ENCODE measurements around the gene C11orf52.

Gene C11orf52

DNA sequence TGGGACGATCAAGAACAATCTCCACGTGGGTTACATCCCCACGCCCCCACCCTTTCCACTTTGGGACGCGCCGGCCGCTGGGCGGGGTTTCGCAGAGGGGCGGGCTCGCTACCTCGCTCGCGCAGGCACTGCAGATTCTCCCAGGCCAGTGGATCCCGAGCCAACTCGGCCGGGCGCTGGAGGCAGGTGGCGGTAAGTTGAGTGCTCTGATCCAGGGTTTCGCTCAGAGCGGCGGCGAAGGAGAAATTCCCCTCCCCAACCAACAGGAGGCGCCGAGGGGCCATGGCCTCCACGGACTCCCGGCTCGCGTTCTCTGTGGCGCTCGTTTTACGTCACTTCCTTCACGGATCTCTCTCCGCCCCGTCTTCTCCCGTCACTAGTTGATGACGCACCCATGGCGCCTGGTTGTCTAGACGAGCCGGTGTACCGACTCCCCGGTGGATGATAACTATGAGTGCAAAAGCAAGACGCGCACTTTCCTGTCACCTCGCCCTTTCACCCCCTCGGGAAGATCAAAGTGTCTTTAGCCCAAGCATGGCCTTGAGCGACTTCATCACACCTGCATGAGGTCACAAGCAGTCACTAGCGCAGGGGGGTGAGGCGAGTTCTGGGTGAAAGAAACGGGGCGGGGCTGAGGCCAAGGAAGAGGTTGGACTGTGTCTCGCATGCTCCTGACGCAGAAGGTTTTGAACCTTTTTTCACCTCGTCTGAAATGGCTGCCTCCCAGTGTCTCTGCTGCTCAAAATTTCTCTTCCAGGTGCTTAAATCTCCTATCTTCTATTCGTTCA lies 39.7 kb upstream of the C11orf52 start, which contains the start of the genes CFAP68 and FDXACB1 (continued):
- TF ChIP-seq ZNF37A (tag by site-specific recombination; IDR thresholded peaks at IDR 0.05) (no peak), ZNF610 (tag by site-specific recombination; IDR thresholded peaks at IDR 0.05; ENCODE audit: borderline replicate concordance) (peak; percentile 16; the same call in 1 of the 2 replicates), OVOL3 (tag by site-specific recombination; IDR thresholded peaks at IDR 0.05) (no peak), ZNF416 (tag by site-specific recombination; IDR thresholded peaks at IDR 0.05) (no peak), ZNF521 (tag by site-specific recombination; IDR thresholded peaks at IDR 0.05) (no peak), ZNF843 (tag by site-specific recombination; IDR thresholded peaks at IDR 0.05) (0 out of 2 replicates have a peak, but pooled peaks have one; percentile 53), KLF16 (tag by site-specific recombination; IDR thresholded peaks at IDR 0.05) (no peak), MYNN (tag by site-specific recombination; IDR thresholded peaks at IDR 0.05; ENCODE audit: borderline replicate concordance) (no peak), YY1 (tag by site-specific recombination; IDR thresholded peaks at IDR 0.05) (peak; percentile 76; the same call in 1 of the 2 replicates), ZFHX2 (tag by site-specific recombination; conservative IDR thresholded peaks at IDR 0.05) (peak; percentile 73), ZNF777 (tag by site-specific recombination; IDR thresholded peaks at IDR 0.05; ENCODE audit: borderline replicate concordance) (no peak), KLF9 (tag by site-specific recombination; IDR thresholded peaks at IDR 0.05; ENCODE audit: low read depth) (peak; percentile 45), ZNF324 (tag by site-specific recombination; IDR thresholded peaks at IDR 0.05) (peak; percentile 69; the same call in 1 of the 2 replicates), ZIC2 (tag by site-specific recombination; IDR thresholded peaks at IDR 0.05) (0 out of 2 replicates have a peak, but pooled peaks have one; percentile 23), ZNF677 (tag by site-specific recombination; IDR thresholded peaks at IDR 0.05) (no peak), ZNF138 (tag by site-specific recombination; IDR thresholded peaks at IDR 0.05; ENCODE audit: borderline replicate concordance) (no peak), ZNF211 (tag by site-specific recombination; IDR thresholded peaks at IDR 0.05; ENCODE audit: low read depth) (no peak), KLF8 (tag by site-specific recombination; IDR thresholded peaks at IDR 0.05) (peak; percentile 85), ZNF132 (tag by site-specific recombination; IDR thresholded peaks at IDR 0.05; ENCODE audit: borderline replicate concordance) (no peak), SETDB1 (IDR thresholded peaks at IDR 0.05; ENCODE audit: insufficient read length, low read length) (peak; percentile 51), SALL2 (tag by site-specific recombination; IDR thresholded peaks at IDR 0.05; ENCODE audit: borderline replicate concordance) (no peak), ZNF112 (tag by site-specific recombination; IDR thresholded peaks at IDR 0.05) (no peak), ZBTB1 (tag by site-specific recombination; IDR thresholded peaks at IDR 0.05) (no peak), ZNF266 (tag by site-specific recombination; IDR thresholded peaks at IDR 0.05; ENCODE audit: low read depth) (no peak), ZNF76 (tag by site-specific recombination; IDR thresholded peaks at IDR 0.05; ENCODE audit: borderline replicate concordance, low read depth) (peak; percentile 34; the same call in 1 of the 2 replicates), ZNF221 (tag by site-specific recombination; IDR thresholded peaks at IDR 0.05; ENCODE audit: borderline replicate concordance) (no peak), ZNF366 (tag by site-specific recombination; conservative IDR thresholded peaks at IDR 0.05) (peak; percentile 76), ZBTB21 (tag by site-specific recombination; IDR thresholded peaks at IDR 0.05) (peak; percentile 99)
- TF ChIP-seq, protein P1, sequence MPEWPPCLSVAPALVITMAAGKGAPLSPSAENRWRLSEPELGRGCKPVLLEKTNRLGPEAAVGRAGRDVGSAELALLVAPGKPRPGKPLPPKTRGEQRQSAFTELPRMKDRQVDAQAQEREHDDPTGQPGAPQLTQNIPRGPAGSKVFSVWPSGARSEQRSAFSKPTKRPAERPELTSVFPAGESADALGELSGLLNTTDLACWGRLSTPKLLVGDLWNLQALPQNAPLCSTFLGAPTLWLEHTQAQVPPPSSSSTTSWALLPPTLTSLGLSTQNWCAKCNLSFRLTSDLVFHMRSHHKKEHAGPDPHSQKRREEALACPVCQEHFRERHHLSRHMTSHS (tag by site-specific recombination; IDR thresholded peaks at IDR 0.05), result no peak
- TF ChIP-seq, protein P2, sequence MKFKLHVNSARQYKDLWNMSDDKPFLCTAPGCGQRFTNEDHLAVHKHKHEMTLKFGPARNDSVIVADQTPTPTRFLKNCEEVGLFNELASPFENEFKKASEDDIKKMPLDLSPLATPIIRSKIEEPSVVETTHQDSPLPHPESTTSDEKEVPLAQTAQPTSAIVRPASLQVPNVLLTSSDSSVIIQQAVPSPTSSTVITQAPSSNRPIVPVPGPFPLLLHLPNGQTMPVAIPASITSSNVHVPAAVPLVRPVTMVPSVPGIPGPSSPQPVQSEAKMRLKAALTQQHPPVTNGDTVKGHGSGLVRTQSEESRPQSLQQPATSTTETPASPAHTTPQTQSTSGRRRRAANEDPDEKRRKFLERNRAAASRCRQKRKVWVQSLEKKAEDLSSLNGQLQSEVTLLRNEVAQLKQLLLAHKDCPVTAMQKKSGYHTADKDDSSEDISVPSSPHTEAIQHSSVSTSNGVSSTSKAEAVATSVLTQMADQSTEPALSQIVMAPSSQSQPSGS (tag by site-specific recombination; IDR thresholded peaks at IDR 0.05; ENCODE audit: low read depth), result peak; percentile 89
- TF ChIP-seq, protein P3, sequence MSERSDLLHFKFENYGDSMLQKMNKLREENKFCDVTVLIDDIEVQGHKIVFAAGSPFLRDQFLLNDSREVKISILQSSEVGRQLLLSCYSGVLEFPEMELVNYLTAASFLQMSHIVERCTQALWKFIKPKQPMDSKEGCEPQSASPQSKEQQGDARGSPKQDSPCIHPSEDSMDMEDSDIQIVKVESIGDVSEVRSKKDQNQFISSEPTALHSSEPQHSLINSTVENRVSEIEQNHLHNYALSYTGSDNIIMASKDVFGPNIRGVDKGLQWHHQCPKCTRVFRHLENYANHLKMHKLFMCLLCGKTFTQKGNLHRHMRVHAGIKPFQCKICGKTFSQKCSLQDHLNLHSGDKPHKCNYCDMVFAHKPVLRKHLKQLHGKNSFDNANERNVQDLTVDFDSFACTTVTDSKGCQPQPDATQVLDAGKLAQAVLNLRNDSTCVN (tag by site-specific recombination; optimal IDR thresholded peaks at IDR 0.05), result peak; percentile 66
- TF ChIP-seq, protein P4, sequence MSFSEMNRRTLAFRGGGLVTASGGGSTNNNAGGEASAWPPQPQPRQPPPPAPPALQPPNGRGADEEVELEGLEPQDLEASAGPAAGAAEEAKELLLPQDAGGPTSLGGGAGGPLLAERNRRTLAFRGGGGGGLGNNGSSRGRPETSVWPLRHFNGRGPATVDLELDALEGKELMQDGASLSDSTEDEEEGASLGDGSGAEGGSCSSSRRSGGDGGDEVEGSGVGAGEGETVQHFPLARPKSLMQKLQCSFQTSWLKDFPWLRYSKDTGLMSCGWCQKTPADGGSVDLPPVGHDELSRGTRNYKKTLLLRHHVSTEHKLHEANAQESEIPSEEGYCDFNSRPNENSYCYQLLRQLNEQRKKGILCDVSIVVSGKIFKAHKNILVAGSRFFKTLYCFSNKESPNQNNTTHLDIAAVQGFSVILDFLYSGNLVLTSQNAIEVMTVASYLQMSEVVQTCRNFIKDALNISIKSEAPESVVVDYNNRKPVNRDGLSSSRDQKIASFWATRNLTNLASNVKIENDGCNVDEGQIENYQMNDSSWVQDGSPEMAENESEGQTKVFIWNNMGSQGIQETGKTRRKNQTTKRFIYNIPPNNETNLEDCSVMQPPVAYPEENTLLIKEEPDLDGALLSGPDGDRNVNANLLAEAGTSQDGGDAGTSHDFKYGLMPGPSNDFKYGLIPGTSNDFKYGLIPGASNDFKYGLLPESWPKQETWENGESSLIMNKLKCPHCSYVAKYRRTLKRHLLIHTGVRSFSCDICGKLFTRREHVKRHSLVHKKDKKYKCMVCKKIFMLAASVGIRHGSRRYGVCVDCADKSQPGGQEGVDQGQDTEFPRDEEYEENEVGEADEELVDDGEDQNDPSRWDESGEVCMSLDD (tag by site-specific recombination; IDR thresholded peaks at IDR 0.05), result 0 out of 2 replicates have a peak, but pooled peaks have one; percentile 25
- TF ChIP-seq, protein P5, sequence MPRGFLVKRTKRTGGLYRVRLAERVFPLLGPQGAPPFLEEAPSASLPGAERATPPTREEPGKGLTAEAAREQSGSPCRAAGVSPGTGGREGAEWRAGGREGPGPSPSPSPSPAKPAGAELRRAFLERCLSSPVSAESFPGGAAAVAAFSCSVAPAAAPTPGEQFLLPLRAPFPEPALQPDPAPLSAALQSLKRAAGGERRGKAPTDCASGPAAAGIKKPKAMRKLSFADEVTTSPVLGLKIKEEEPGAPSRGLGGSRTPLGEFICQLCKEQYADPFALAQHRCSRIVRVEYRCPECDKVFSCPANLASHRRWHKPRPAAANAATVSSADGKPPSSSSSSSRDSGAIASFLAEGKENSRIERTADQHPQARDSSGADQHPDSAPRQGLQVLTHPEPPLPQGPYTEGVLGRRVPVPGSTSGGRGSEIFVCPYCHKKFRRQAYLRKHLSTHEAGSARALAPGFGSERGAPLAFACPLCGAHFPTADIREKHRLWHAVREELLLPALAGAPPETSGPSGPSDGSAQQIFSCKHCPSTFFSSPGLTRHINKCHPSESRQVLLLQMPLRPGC (tag by site-specific recombination; IDR thresholded peaks at IDR 0.05), result peak; percentile 43; the same call in 1 of the 2 replicates

Measured in HEK293 (cell line).